GM12878 (cell line): ENCODE results near the gene CCL16. TPM values are rescaled to one million over a fixed set of nuclear protein-coding genes. Genes with fewer than 3 reads are reported as not detected.
A peak's percentile ranks its signal among the peaks of the same experiment; 100 is the strongest.

ENCODE experiments used
- BCLAF1 ChIP-seq: fragments of 450-650 bp; IDR thresholded peaks from 2 replicates; pipeline ENCODE4 v1.6.1; 2017; ENCODE audit warnings: antibody characterized with exemption, mild to moderate bottlenecking, moderate library complexity
- CHD4 ChIP-seq: fragments of 200-600 bp; sonication (generic); IDR thresholded peaks from 2 replicates; pipeline ENCODE4 v1.6.1; 2016; ENCODE audit warnings: mild to moderate bottlenecking
- DPF2 ChIP-seq: fragments of 450-650 bp; IDR thresholded peaks from 2 replicates; pipeline ENCODE4 v1.6.1; 2017; ENCODE audit warnings: mild to moderate bottlenecking
- MLLT1 ChIP-seq: fragments of 450-650 bp; IDR thresholded peaks from 2 replicates; pipeline ENCODE4 v1.6.1; 2016; ENCODE audit warnings: mild to moderate bottlenecking
- PKNOX1 ChIP-seq: fragments of 450-650 bp; IDR thresholded peaks from 2 replicates; pipeline ENCODE4 v1.6.1; 2016; ENCODE audit warnings: mild to moderate bottlenecking
- RELB ChIP-seq: fragments of 450-650 bp; IDR thresholded peaks from 2 replicates; pipeline ENCODE4 v1.6.1; 2017; ENCODE audit warnings: low read depth, mild to moderate bottlenecking, moderate library complexity
- SUPT20H ChIP-seq: IDR thresholded peaks from 2 replicates; pipeline ENCODE4 v1.6.1; 2011; ENCODE audit warnings: low read depth, mild to moderate bottlenecking, low read length, moderate library complexity, borderline replicate concordance; ENCODE audit not compliant: control insufficient read depth
- ZBED1 ChIP-seq: IDR thresholded peaks from 2 replicates; pipeline ENCODE4 v1.6.1; 2016; ENCODE audit warnings: borderline replicate concordance
- ZBTB4 ChIP-seq: fragments of 450-650 bp; formaldehyde crosslinking; IDR thresholded peaks from 2 replicates; pipeline ENCODE4 v1.4.0; 2022; ENCODE audit warnings: mild to moderate bottlenecking, moderate library complexity
- ZNF24 ChIP-seq: fragments of 450-650 bp; IDR thresholded peaks from 2 replicates; pipeline ENCODE4 v1.6.1; 2017; ENCODE audit warnings: antibody characterized with exemption, mild to moderate bottlenecking
- ZNF384 ChIP-seq: IDR thresholded peaks from 2 replicates; pipeline ENCODE4 v1.6.1; 2012; ENCODE audit warnings: low read depth, mild to moderate bottlenecking, low read length, improper control_type of control experiment, borderline replicate concordance
- ZNF687 ChIP-seq: fragments of 450-650 bp; IDR thresholded peaks from 2 replicates; pipeline ENCODE4 v1.6.1; 2017; ENCODE audit warnings: mild to moderate bottlenecking, moderate library complexity
- ZSCAN29 ChIP-seq: fragments of 450-650 bp; IDR thresholded peaks from 2 replicates; pipeline ENCODE4 v1.6.1; 2017; ENCODE audit warnings: mild to moderate bottlenecking, moderate library complexity
- polyA plus RNA-seq, 11 experiments: library from polyadenylated mRNA; depleted of rRNA in 4 of 11; unstranded in 6 of 11; stranded (reverse) in 5 of 11; fragments of >200 nt; fragmentation: Nextera tagmentation in 4 of 11; fragmentation: Illumina TruSeq in 1 of 11; extraction: Ambion mirVana in 4 of 11; extraction: Trizol in 1 of 11; gene quantifications; 1 replicate in 1 of 11; 2 replicates in 10 of 11; pipeline versions ENCODE4 v1.2.1 to v1.2.3, GENCODE V29; 2011 to 2016; ENCODE audit warnings: inconsistent platforms in 2 of 11, missing spikeins in 2 of 11, low read depth in 1 of 11
- total RNA-seq, 4 experiments: library from RNA; depleted of rRNA in 3 of 4; stranded (reverse); fragments of >200 nt in 3 of 4; fragmentation: Illumina TruSeq in 1 of 4; extraction: Trizol in 1 of 4; gene quantifications; 2 replicates each; pipeline versions ENCODE4 v1.2.1 to v1.2.3, GENCODE V29; 2013 to 2021

Gene CCL16
- total and polyA plus RNA-seq, 10 of the 15 experiments (the other 5 are each of a cell fraction or from before 2014, with no cell fraction given): not detected

- TF ChIP-seq ZNF687 (no peak), RELB (peak; percentile 48), ZSCAN29 (no peak), CHD4 (no peak), ZNF24 (no peak), ZNF384 (no peak), SUPT20H (no peak), MLLT1 (no peak; the same call in 1 of the 2 replicates), PKNOX1 (no peak), DPF2 (no peak), ZBED1 (no peak), ZBTB4 (CRISPR knock-in tag) (no peak), BCLAF1 (no peak)
Observed at GRCh38 chr17:35969558-35970380, 11.5 kb downstream of the CCL16 start (continued).
